HG02588 (cell line): Measurements from ENCODE around the gene ZNF335.

Experiments used
- ATAC-seq: cut with Tn5 transposase; IDR thresholded peaks from one replicate; pipeline ENCODE4 v1.9.1; 2021; ENCODE audit warnings: mild to moderate bottlenecking, moderate library complexity; ENCODE audit not compliant: unreplicated experiment

ZNF335 gene

DNA sequence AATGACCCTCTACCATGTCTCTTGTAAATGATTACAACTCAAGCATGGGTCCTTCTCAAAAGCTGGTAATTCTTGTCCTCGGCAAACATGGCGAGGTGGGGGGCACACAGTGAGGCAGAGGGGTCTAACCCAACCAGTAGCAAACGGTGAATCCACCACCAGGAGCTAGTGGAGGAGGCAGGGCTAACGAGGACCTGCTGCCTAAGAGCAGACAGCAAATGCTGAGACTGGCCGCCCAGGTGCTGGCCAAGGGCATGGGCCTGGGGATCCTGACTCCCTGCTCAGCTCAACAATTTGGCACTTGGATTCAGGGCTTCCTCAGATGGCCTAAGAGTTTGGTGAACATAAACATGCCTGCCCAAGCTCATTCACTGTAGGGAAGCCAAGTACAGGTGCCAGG lies 19.1 kb downstream of the ZNF335 start:
- ATAC-seq = no peak

DNA sequence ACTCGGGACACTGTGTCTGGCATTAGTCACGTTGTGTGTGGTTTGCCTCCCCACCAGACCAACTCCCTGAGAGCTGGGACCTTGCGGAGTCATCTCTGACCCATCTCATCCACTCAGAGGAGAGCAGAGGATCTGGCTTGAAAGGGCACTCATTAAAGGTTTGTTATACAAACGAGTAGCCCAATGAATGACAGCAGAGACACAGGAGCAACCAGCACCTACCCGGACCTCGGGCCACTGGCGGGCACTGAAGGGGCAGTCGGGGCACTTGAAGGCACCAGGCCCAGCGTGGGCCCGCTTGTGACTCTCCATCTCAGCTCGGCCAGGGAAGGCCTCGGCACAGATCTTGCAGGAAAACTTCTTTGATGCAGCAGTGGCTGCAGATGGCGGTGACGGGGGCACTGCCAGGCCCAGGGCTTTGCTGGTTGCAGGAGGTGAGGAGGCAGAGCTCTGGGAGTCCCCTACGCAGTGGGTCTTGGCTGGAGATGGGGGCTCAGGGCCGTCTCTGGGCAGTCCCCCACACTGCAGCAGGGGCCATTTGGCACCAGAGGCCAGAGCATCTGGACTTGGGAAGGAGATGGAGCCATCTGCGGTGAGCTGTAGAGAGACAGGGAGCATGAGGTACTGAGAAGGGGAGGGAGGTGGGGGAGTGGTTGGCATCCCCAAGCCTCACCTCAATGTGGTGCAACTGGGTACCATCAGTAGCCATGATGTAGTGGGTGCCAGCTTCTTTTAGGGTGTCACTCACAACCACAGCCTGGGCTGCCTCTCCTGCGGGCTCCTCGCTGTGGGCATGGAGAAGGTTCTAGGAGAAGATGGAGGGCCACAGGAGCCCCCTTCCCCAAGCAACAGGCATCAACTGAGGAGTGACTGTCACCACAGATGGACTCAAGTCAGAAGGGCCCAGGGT lies 19.8 kb downstream of the ZNF335 start:
- no peak for ATAC-seq

DNA sequence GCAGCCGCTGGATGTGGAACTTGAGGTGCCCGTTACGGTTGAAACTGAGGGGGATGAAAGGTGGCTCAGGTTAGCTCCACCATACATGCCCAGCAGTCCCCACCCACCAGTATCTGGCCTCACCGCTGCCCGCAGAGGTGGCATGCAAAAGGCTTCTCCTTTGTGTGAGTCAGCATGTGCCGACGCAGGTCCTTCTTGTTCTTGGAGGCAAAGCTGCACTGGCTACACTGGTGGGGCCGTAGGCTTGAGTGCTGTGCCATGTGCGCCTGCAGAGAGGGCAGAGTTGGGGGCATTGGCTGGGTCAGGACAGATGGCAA lies 21.7 kb downstream of the ZNF335 start:
- ATAC-seq = no peak

DNA sequence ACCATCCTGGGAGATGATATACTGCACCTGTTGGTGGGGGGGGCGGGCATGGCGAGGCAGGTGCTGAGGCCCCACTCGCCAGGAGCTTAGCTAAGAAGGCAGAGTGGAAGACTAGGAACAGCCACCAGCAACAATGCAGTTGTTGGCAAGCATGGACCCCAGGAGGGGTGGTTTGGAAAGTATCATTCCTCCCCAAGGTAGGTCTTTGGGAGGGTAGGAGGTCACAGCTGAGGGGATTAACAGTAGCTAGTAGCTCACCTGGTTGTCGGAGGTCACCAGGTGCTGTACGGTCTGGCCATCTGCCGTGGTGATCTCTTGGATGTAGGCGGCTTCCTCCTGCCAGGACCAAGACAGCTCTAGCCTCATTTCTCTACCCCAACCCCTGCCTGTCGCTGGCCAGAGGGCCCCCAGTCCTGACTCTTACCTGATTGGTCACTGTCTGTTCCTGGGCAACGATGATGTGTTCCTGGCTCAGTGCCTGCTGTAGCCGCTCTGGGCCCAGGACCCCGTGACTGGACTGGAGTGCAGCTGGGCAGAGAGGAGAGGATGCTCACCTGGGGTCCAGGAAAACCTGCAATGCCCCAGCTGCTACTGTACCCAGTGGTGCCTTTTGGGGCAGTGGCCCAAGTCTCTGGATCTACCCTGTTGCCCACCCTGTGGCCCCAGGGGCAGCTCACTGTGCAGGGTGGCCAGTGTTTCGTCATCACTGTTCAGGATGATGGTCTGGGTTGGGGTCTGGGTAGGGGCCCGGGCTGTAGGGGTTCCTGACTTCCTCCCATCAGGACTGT lies 22.3 kb downstream of the ZNF335 start:
- ATAC-seq = no peak

DNA sequence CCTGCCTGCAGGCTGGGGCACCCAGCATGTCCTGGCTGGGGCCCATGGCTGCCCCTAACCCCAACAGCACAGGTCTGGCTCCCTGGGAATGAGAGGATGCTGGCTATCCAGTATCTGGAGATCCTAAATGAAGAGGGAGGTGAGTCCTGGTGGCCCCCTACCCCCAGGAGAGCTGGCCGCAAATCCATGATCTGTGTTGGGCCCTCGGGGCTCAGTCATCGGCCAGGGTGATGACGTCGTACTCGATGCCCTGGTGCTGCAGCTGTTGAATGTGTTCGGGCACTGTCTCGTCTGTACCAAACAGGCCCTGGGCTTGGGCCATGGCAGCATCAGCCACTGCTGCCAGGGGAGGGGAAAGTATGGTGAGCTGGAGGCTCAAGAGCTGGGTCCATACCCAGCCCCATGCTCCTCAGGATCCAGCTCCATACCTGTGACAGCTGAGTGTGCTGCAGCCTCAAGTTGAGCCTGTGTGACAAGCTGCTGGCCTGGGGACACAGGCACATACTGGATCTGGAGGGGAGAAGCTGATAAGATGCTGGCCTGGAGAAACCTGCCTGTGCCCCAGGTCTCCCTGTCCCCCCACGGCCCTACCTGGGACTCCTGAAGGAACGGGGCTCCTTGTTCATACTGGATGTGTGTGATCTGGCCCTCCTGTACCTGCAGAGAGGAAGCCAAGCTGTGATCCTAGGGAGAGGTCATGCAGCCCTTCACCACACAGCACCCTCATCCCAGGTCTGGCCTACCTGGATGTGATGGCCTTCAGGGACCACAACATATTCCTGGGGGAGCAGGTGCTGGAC lies 23.1 kb downstream of the ZNF335 start:
- ATAC-seq = no peak

DNA sequence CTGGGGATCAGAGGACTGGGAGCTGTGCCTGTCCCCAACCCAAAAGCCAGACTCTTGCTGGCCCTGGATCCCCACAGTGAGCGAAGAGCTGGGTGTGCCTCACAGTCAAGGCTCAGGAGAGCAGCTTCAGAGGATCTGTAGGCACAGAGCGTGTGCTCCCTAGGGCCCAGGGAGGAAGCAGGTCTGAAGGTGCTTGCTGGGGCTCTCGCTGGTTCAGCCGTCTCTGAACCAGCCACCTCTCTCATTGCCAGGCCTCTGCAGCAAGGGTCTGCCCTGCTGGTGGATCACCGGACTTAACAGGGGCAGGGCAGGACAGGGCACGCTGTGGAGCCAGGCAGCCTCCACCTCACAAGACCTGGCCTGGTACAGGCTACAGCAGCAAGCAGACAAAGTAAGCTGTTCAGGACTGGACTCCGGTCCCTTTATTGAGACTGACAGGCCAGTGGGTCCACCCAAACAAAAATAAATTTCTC lies 23.7 kb downstream of the ZNF335 start:
- no peak for ATAC-seq

DNA sequence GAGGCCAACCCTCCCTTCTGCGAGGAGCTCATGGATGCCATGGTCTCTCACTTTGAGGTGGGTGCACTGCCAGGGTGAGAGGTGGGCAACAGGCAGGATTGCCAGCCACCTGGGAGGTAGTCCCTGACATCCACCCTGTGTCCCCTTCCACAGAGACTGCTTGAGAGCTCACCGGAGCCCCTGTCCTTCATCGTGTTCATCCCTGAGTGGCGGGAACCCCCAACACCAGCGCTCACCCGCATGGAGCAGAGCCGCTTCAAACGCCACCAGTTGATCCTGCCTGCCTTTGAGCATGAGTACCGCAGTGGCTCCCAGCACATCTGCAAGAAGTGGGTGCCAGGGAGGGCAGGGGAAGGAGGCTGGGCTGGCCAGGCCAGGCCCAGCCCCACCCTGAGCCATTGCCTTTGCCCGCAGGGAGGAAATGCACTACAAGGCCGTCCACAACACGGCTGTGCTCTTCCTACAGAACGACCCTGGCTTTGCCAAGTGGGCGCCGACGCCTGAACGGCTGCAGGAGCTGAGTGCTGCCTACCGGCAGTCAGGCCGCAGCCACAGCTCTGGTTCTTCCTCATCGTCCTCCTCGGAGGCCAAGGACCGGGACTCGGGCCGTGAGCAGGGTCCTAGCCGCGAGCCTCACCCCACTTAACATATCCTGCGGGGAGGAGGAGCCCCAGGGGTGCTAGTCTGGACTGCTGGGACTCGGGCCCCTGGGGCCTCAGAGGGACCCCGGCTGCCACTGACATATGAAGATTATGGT lies 24.7 kb downstream of the ZNF335 start:
- no peak for ATAC-seq

DNA sequence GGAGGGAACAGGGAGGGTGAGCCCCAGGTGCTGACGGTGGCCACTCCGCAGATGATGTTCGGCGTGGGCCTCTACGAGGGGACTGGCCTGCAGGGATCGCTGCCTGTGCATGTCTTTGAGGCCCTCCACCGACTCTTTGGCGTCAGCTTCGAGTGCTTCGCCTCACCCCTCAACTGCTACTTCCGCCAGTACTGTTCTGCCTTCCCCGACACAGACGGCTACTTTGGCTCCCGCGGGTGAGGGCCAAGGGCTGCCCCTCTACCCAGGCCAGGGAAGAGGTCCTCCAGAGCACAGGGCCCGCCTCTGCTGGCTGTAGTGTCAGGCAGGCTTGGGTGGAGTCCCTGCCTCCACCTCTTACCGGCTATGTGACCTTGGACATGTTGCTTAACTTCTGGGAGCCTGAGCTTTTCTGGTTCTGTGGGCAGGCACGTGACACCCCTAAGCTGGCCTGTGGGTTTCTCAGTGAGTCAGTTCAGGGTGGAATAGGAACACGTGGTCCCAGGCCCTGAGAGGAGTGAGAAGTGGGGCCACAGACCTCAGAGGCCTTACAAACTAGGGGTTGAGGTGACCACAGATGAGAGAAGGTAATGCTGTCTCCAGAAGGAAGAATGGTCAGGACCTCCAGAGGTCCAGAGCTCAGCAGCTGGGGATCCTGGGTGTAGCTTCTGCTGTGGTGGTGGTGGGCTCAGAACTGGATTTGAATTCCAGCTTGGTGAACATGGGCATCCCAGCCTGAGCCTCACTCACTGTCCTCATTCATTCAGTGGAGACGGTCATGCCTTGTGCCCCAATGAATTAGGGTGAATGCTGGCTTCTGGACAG lies 25.6 kb downstream of the ZNF335 start:
- no peak for ATAC-seq

DNA sequence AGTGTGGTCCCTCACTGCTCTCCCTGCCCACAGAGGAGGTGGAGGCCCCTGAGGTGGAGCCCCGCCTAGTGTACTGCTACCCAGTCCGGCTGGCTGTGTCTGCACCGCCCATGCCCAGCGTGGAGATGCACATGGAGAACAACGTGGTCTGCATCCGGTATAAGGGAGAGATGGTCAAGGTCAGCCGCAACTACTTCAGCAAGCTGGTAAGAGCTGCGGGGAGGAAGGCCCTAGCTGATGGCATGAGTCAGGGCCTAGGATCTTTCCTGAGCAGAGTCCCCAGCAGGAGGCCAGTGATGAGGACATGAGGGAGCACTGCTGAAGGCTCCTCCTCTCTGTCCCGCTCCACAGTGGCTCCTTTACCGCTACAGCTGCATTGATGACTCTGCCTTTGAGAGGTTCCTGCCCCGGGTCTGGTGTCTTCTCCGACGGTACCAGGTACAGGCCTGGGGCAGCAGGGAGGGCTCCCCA lies 26.3 kb downstream of the ZNF335 start:
- ATAC-seq = no peak

DNA sequence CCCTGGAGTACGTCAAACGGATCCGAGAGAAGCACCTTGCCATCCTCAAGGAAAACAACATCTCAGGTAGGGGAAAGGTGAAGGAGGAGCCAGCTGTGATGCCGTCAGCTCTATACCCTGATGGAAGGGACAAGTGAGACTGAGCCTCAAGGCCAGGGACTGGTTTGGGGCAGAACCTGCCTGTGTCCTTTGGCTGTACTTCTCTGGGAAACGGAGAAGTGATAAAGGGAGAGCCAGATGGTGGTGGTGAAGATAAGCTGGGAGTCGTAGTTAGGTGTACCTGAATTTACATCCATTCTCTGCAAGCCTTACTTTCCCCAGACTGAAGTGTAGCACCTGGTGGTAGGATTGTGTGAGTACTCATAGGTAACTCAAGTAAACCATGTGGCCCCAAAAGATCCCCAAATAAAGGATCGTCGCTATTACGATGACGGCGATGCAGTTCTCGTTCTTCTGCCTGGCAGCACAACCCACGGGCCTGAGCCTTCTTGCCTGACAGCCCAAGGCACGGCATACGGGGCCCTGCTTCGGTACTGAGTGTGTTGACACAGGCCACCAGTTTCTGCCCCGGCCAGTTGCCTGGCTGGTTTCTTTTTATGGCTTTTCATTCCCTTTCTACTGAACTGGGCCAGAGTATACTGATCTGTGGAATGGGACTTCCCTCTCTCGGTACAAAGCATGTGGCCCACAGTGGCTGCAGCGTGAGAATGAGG lies 26.9 kb downstream of the ZNF335 start:
- ATAC-seq = no peak

DNA sequence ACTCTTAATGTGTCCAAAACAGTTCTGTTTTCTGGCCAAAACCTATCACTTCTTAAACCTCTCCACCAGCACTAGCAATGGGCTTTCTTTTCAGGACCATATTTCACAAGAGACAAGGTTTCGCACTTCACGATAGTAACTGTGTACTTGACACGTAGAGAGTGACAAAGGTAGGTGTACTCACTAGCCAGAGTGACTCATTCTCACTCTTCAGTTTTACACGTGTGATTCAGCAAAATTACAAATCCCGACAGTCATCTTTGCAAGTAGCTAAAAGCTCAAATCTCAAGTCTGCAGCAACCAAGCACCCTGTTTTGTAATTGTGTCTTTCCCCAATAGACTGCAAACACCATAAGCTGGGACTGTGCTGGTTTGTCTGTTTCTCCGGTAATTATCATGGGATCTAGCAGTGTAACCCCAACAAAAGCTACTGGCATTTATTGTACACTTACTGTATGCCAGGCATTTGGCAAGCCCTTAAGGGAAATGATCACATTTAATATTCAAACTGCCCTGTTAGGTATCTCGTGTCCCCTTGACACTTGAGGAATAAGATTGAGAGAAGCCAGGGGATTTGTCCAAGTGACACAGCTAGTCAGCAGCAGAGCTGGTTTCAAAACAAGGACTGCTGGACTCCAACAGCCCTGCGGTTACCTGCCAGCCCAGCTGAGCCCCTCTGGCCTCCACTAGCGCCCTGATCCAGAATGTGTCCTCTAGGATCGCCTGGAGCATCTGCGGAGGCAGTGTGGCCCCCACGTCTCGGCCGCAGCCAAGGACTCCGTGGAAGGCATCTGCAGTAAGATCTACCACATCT lies 27.6 kb downstream of the ZNF335 start:
- ATAC-seq = no peak

DNA sequence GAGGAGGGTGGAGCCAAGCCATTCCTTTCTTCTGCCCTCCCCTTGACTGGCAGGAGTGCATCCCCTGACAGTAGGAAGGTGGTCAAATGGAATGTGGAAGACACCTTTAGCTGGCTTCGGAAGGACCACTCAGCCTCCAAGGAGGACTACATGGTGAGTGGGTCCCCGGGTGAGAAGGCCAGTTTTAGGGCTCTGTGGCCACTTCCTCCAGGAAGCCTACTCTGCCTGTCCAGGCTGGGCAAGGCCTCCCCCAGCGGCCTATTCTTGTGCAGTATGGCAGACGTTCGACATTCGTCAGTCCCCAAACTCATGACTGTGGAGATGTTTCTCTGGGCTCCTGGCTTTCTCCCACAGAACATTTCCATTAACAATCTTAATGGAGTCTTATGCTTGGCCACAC lies 28.4 kb downstream of the ZNF335 start:
- ATAC-seq = no peak

DNA sequence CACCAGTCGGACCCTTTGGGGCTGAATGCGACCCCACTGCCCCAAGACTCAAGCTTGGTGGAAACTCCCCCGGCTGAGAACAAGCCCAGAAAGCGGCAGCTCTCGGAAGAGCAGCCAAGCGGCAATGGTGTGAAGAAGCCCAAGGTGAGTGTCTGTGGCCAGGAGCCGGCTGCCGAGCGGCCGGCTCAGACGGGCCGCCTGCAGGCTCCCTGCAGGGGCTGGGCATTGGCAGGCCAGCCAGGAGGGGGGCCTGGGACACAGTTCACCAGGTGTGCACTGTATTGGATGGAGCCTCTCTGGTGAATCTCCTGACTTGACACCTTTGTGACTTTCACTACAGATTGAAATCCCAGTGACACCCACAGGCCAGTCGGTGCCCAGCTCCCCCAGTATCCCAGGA lies 31.5 kb downstream of the ZNF335 start:
- no peak for ATAC-seq

DNA sequence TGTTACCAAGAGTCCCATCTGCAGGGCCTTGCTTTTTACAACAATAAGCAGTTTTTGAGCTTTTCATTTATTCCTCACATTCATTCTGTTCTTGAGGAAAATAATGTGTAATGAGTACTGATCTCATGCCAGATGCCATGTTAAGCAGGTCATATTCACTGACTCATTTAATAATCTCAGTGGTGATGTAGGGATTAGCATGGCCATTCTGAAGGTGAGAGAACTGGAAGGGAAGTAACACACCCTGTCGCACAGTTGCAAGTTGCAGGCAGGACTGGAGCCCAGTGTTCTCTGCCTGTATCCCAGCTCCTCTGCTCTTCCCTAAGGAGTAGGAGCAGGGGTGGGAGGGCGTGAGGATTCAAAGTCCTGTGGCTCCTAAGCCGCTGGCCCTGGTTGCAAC lies 31.9 kb downstream of the ZNF335 start:
- no peak for ATAC-seq

DNA sequence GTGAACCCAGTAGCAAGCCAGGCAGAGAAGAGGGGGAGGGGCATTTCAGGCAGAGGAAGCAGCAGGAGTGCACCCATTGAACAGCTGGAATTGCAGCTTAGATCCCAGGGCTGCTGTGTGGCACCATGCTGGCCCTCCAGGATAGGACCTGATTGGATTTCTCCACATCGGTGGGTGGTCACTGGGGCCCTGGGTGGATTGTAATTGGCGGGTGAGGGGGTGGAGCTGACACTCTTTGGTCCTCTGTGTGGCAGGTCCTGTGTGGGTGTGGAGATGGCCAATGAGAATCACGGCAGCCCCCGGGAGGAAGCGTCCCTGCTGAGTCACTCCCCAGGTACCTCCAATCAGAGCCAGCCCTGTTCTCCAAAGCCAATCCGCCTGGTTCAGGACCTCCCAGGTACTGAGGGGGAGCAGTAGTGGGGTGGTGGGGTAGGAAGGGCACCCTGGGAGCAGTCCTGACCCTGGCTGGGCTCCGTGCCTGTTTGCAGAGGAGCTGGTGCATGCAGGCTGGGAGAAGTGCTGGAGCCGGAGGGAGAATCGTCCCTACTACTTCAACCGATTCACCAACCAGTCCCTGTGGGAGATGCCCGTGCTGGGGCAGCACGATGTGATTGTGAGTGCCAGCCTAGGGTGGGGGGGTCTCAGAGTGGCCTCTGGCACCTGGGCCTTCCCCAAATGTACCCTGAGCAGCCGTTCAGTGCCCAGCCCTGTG lies 33.1 kb downstream of the ZNF335 start:
- ATAC-seq = no peak

DNA sequence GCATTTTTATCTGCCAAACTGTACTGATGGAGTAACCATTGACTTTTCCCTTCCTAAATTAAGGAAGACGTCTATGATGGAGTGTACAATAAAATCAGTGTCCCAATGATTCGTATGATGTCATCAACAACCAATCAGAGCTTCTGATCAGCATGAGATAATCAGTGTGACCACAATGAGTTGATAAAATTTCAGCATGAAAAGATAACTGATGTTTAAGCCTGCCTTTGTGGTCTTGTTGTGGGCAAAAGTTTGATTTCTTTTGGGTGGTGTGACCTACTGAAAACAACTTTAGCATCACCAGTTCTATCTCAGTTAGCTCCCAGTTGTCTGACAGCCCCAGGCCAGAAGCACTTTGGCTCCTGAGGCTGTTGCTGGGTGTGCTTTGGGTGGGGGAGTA lies 34.2 kb downstream of the ZNF335 start:
- no peak for ATAC-seq

DNA sequence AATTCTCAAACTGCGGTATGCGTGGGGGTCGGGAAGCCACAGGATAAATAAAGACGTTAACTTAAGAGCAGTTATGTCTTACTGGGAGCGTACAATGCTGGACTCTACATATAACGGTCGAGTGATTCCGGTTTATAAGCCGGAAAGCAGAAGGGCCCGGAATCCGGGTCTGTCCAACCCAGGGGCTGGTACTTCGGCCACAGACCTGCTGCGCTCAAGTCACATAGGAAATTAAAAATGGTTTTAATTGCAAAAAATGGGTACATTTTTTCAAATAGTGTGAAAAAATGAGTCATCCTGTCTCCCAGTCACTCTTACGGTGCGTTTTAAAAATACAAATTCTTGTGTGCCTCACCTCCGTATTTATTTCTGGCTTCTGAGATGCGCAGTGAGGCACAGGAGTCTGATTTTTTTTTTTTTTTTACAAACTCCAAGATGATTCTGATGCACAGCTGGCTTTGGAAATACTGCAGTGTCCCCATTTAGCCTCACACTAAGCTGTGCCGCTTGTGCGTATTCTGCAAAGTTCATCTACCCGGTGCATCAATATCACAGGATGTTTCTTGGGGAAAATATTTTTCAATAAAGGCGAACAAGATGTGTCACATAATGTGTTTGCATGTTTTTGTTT lies 36.5 kb downstream of the ZNF335 start:
- peak; percentile 16 for ATAC-seq
